Mammary epithelial cell (primary cell): ENCODE measurements around the gene KRTAP4-7.

Source experiments
- EZH2 ChIP-seq: IDR thresholded peaks from 2 replicates; pipeline ENCODE4 v1.6.1; 2012; ENCODE audit warnings: low read length, inconsistent platforms, borderline replicate concordance
- TF ChIP-seq, protein P1 (sequence below), 2 donors: IDR thresholded peaks in 1 of 2; conservative IDR thresholded peaks in 1 of 2; 2 replicates each; pipeline ENCODE4 v1.5.1; 2011 to 2012; ENCODE audit warnings: inconsistent platforms in 2 of 2, low read length in 2 of 2, mild to moderate bottlenecking in 2 of 2, control low read depth in 1 of 2, low read depth in 1 of 2; ENCODE audit not compliant: insufficient read depth in 1 of 2; ENCODE audit errors: extremely low read depth in 1 of 2

DNA sequence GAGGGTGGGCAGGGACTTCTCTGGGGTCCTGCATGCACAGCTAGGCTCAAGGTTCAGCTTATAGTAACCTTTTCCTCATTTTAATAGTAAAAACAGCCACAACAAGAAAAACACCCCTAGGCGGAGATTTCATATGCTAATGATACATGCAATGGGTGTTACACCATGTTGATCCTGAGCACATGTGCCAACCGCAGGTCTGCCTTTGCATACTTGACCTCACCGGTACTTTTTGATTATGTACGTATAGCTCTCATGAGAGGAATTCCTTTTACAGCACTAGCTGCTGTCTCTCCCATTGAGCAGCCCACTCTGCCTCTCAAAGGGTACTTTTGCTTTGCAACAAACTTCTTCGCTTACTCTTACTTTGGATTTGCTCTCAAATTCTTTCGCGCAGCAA is 12.1 kb downstream of the KRTAP4-7 start:
- TF ChIP-seq, protein P1, sequence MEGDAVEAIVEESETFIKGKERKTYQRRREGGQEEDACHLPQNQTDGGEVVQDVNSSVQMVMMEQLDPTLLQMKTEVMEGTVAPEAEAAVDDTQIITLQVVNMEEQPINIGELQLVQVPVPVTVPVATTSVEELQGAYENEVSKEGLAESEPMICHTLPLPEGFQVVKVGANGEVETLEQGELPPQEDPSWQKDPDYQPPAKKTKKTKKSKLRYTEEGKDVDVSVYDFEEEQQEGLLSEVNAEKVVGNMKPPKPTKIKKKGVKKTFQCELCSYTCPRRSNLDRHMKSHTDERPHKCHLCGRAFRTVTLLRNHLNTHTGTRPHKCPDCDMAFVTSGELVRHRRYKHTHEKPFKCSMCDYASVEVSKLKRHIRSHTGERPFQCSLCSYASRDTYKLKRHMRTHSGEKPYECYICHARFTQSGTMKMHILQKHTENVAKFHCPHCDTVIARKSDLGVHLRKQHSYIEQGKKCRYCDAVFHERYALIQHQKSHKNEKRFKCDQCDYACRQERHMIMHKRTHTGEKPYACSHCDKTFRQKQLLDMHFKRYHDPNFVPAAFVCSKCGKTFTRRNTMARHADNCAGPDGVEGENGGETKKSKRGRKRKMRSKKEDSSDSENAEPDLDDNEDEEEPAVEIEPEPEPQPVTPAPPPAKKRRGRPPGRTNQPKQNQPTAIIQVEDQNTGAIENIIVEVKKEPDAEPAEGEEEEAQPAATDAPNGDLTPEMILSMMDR (conservative IDR thresholded peaks at IDR 0.05 in 1 of 2, IDR thresholded peaks at IDR 0.05 in 1 of 2; ENCODE audit: extremely low read depth in 1 of 2, insufficient read depth in 1 of 2, low read depth in 1 of 2, low read length in 2 of 2) = no peak
- TF ChIP-seq EZH2 = no peak
